Progenitor cell of endocrine pancreas (in vitro differentiated cells): ENCODE data around the gene TRIM15. TPM values are rescaled to one million over a fixed set of nuclear protein-coding genes. Genes with fewer than 3 reads are reported as not detected.

Source experiments
- DNase-seq: peaks from one replicate; pipeline ENCODE4 v3.0.0; 2021; ENCODE audit warnings: low spot score; ENCODE audit not compliant: unreplicated experiment
- H3K27ac Mint-ChIP-seq: 2 replicates; pipeline ENCODE4 v1.8.0; 2021; ENCODE audit warnings: mild to moderate bottlenecking, moderate library complexity, mixed read lengths
- H3K27me3 Mint-ChIP-seq: 2 replicates; pipeline ENCODE4 v1.8.0; 2021; ENCODE audit warnings: mixed read lengths
- H3K36me3 Mint-ChIP-seq: 2 replicates; pipeline ENCODE4 v1.8.0; 2022; ENCODE audit warnings: mixed read lengths; ENCODE audit not compliant: insufficient read depth
- H3K4me1 Mint-ChIP-seq: 2 replicates; pipeline ENCODE4 v1.8.0; 2021; ENCODE audit warnings: low read depth, mixed read lengths
- H3K4me3 Mint-ChIP-seq: 2 replicates; pipeline ENCODE4 v1.8.0; 2021; ENCODE audit warnings: low read depth, mild to moderate bottlenecking, moderate library complexity, mixed read lengths
- H3K9me3 Mint-ChIP-seq: 2 replicates; pipeline ENCODE4 v1.8.0; 2021; ENCODE audit warnings: low read depth, mixed read lengths
- CTCF ChIP-seq: fragments of 200-600 bp; sonication (generic); IDR thresholded peaks from one replicate; pipeline ENCODE4 v1.5.0; 2021; ENCODE audit warnings: antibody characterized with exemption, mild to moderate bottlenecking; ENCODE audit not compliant: unreplicated experiment
- total RNA-seq: library from RNA; stranded (reverse); gene quantifications from 2 replicates; pipeline ENCODE4 v1.2.1, GENCODE V29; 2021

Gene TRIM15
- total RNA-seq, 1 donor from 2014 or later = not detected

- H3K4me1 Mint-ChIP-seq = no peaks in the 10 kb centered on the region
- no peaks in the 10 kb centered on the region for H3K36me3 Mint-ChIP-seq
- no peak for DNase-seq
- H3K4me3 Mint-ChIP-seq = no peak overlapping the region
- H3K27me3 Mint-ChIP-seq = peaks cover 69% of the 10 kb centered on the region
- peaks cover 11% of the 10 kb centered on the region for H3K9me3 Mint-ChIP-seq
- TF ChIP-seq CTCF = no peak
- H3K27ac Mint-ChIP-seq = no peak overlapping the region
Observed at GRCh38 chr6:30175765-30176164, 12.4 kb downstream of the TRIM15 start.

- no peaks in the 10 kb centered on the region for H3K36me3 Mint-ChIP-seq
- H3K4me3 Mint-ChIP-seq = no peak overlapping the region
- H3K27me3 Mint-ChIP-seq = peaks cover 45% of the 10 kb centered on the region
- peaks cover 15% of the 10 kb centered on the region for H3K9me3 Mint-ChIP-seq
- no peak for TF ChIP-seq CTCF
- no peak overlapping the region for H3K27ac Mint-ChIP-seq
- no peak for DNase-seq
- H3K4me1 Mint-ChIP-seq = no peaks in the 10 kb centered on the region
Observed at GRCh38 chr6:30178837-30179236, 15.5 kb downstream of the TRIM15 start.

- Mint-ChIP-seq H3K9me3 (peaks cover 15% of the 10 kb centered on the region), H3K36me3 (peaks cover 6% of the 10 kb centered on the region), H3K4me1 (no peaks in the 10 kb centered on the region), H3K27ac (no peak overlapping the region), H3K4me3 (no peak overlapping the region), H3K27me3 (peaks cover 33% of the 10 kb centered on the region)
- no peak for DNase-seq
- no peak for TF ChIP-seq CTCF
Observed at GRCh38 chr6:30180145-30180544, 16.8 kb downstream of the TRIM15 start.

- Mint-ChIP-seq H3K4me3 (no peak overlapping the region), H3K9me3 (peaks cover 9% of the 10 kb centered on the region), H3K27me3 (no peaks in the 10 kb centered on the region), H3K36me3 (peaks cover 21% of the 10 kb centered on the region), H3K27ac (no peak overlapping the region), H3K4me1 (no peaks in the 10 kb centered on the region)
- no peak for DNase-seq
- no peak for TF ChIP-seq CTCF
Observed at GRCh38 chr6:30184417-30185031, 21.2 kb downstream of the TRIM15 start.

- DNase-seq = no peak
- H3K4me3 Mint-ChIP-seq = no peak overlapping the region
- H3K27me3 Mint-ChIP-seq = no peaks in the 10 kb centered on the region
- TF ChIP-seq CTCF = no peak
- peaks cover 27% of the 10 kb centered on the region for H3K36me3 Mint-ChIP-seq
- peaks cover 2% of the 10 kb centered on the region for H3K9me3 Mint-ChIP-seq
- no peaks in the 10 kb centered on the region for H3K4me1 Mint-ChIP-seq
- no peak overlapping the region for H3K27ac Mint-ChIP-seq
Observed at GRCh38 chr6:30185846-30186484, 22.6 kb downstream of the TRIM15 start.
